Esophagus squamous epithelium (tissue), 4 donors: Measurements from ENCODE around the gene TK2.
"Not testable (repeated sequence)": the region's sequence is repeated elsewhere in the genome, so short reads cannot be mapped to it uniquely, and the experiment has no call there.

Source experiments
- CTCF ChIP-seq, 6 experiments: fragments of 450-650 bp in 4 of 6; fragments of 200-600 bp in 2 of 6; sonication (generic) in 2 of 6; IDR thresholded peaks; one replicate each; pipeline ENCODE4 v1.5.1; 2016 to 2019; ENCODE audit warnings: antibody characterized with exemption in 6 of 6, mild to moderate bottlenecking in 4 of 6, moderate library complexity in 4 of 6
- POLR2A ChIP-seq, 4 donors: fragments of 450-650 bp; IDR thresholded peaks; one replicate each; pipeline ENCODE4 v1.6.1; 2017; ENCODE audit warnings: antibody characterized with exemption in 4 of 4, mild to moderate bottlenecking in 4 of 4, moderate library complexity in 3 of 4

- not testable (repeated sequence) for TF ChIP-seq CTCF, POLR2A (IDR thresholded peaks at IDR 0.05)
These were observed 48.4 kb downstream of the TK2 start for GRCh38 chr16:66501563-66501962.
